ENCODE data around the gene CABP2.
"Not testable (repeated sequence)": the region's sequence is repeated elsewhere in the genome, so short reads cannot be mapped to it uniquely, and the experiment has no call there.

Gene CABP2

GRCh38 chr11:67522844-67523555 lies at the start of gene CABP2:
TSS of gene CABP2 (minus strand) at chr11:67523446. CDS start at chr11:67523326, 120 bp downstream.
- DNase-seq, result no peak

- peak; percentile 39 for DNase-seq
These were observed 49.6 kb upstream of the CABP2 start for GRCh38 chr11:67572747-67573419.

- DNase-seq, result no peak
These were observed 49.1 kb upstream of the CABP2 start for GRCh38 chr11:67572305-67572704.

GRCh38 chr11:67571443-67571842 lies 48.2 kb upstream of the CABP2 start:
- no peak for DNase-seq

- no peak for DNase-seq
These were observed 41.0 kb upstream of the CABP2 start for GRCh38 chr11:67564230-67564629.

- peak; percentile 94 for DNase-seq
These were observed 40.5 kb upstream of the CABP2 start for GRCh38 chr11:67563705-67564114.

- DNase-seq, result peak; percentile 72
These were observed 39.9 kb upstream of the CABP2 start for GRCh38 chr11:67562963-67563704.

GRCh38 chr11:67561971-67562619 lies 38.8 kb upstream of the CABP2 start:
- DNase-seq, result no peak

GRCh38 chr11:67558084-67558772 lies 35.0 kb upstream of the CABP2 start:
- DNase-seq, result no peak

GRCh38 chr11:67556244-67556643 lies 33.0 kb upstream of the CABP2 start:
- DNase-seq, result no peak

GRCh38 chr11:67551697-67552096 lies 28.5 kb upstream of the CABP2 start:
- DNase-seq, result not testable (repeated sequence)

GRCh38 chr11:67551127-67551526 lies 27.9 kb upstream of the CABP2 start:
- no peak for DNase-seq

- no peak for DNase-seq
These were observed 25.4 kb upstream of the CABP2 start for GRCh38 chr11:67548555-67549110.

- not testable (repeated sequence) for DNase-seq
These were observed 24.9 kb upstream of the CABP2 start for GRCh38 chr11:67548112-67548511.

- no peak for DNase-seq
These were observed 22.0 kb upstream of the CABP2 start for GRCh38 chr11:67545280-67545679.

GRCh38 chr11:67544616-67545242 lies 21.5 kb upstream of the CABP2 start:
- no peak for DNase-seq

GRCh38 chr11:67543585-67543984 lies 20.3 kb upstream of the CABP2 start:
- DNase-seq, result no peak

- DNase-seq, result no peak
These were observed 19.7 kb upstream of the CABP2 start for GRCh38 chr11:67542971-67543370.

- no peak for DNase-seq
These were observed 18.9 kb upstream of the CABP2 start for GRCh38 chr11:67542169-67542568.

- DNase-seq, result no peak
These were observed 18.0 kb upstream of the CABP2 start for GRCh38 chr11:67541198-67541597.

- no peak for DNase-seq
These were observed 16.3 kb upstream of the CABP2 start for GRCh38 chr11:67539550-67539949.
